DOHH2 (cell line): ENCODE results near the gene MAP2K6.

Experiments
- H3F3A ChIP-seq: fragments of 200-600 bp; sonication (generic), shearing (Covaris generic); 2 replicates; pipeline ENCODE4 v1.6.0; 2016; ENCODE audit warnings: antibody characterized with exemption, mild to moderate bottlenecking; ENCODE audit not compliant: control insufficient read depth, insufficient read depth
- H3K27ac ChIP-seq: fragments of 200-600 bp; sonication (generic); 2 replicates; pipeline ENCODE4 v1.5.1; 2014; ENCODE audit warnings: low read depth, mild to moderate bottlenecking, low read length, moderate library complexity
- H3K27me3 ChIP-seq: fragments of 200-600 bp; sonication (generic); 2 replicates; pipeline ENCODE4 v1.6.1; 2014; ENCODE audit warnings: mild to moderate bottlenecking, low read length, mixed read lengths; ENCODE audit not compliant: control insufficient read depth
- H3K36me3 ChIP-seq: fragments of 200-600 bp; sonication (generic); 2 replicates; pipeline ENCODE4 v1.6.1; 2014; ENCODE audit warnings: mild to moderate bottlenecking, low read length, moderate library complexity, mixed read lengths; ENCODE audit not compliant: control insufficient read depth
- H3K4me1 ChIP-seq: fragments of 200-600 bp; sonication (generic); 2 replicates; pipeline ENCODE4 v1.6.1; 2014; ENCODE audit warnings: mild to moderate bottlenecking, low read length, mixed read lengths; ENCODE audit not compliant: control insufficient read depth
- H3K4me2 ChIP-seq: fragments of 200-600 bp; sonication (generic); 2 replicates; pipeline ENCODE4 v1.6.0; 2014; ENCODE audit warnings: mild to moderate bottlenecking, low read length, moderate library complexity
- H3K4me3 ChIP-seq: fragments of 200-600 bp; sonication (generic); 2 replicates; pipeline ENCODE4 v1.5.1; 2014; ENCODE audit warnings: mild to moderate bottlenecking, low read length, mixed read lengths
- H3K79me2 ChIP-seq: fragments of 200-600 bp; sonication (generic); 2 replicates; pipeline ENCODE4 v1.6.1; 2014; ENCODE audit warnings: mild to moderate bottlenecking, low read length, mixed read lengths; ENCODE audit not compliant: control insufficient read depth
- H3K9me2 ChIP-seq: fragments of 200-600 bp; sonication (generic); replicated peaks from 2 replicates; pipeline ENCODE4 v1.6.1; 2014; ENCODE audit warnings: mild to moderate bottlenecking, low read length, mixed read lengths; ENCODE audit not compliant: control insufficient read depth
- H3K9me3 ChIP-seq: fragments of 200-600 bp; sonication (generic); 2 replicates; pipeline ENCODE4 v1.6.1; 2014; ENCODE audit warnings: antibody characterized with exemption, low read length, mixed read lengths; ENCODE audit not compliant: control insufficient read depth, insufficient read depth
- H4K20me1 ChIP-seq: fragments of 200-600 bp; sonication (generic); 2 replicates; pipeline ENCODE4 v1.6.0; 2014; ENCODE audit warnings: low read depth, mild to moderate bottlenecking, antibody characterized with exemption, low read length, moderate library complexity; ENCODE audit not compliant: control insufficient read depth, insufficient read depth
- EZH2phosphoT487 ChIP-seq: fragments of 200-600 bp; sonication (generic); IDR thresholded peaks from 2 replicates; pipeline ENCODE4 v1.6.1; 2017; ENCODE audit warnings: borderline replicate concordance, mild to moderate bottlenecking, antibody characterized with exemption, low read length, moderate library complexity, mixed read lengths
- TF ChIP-seq, protein P1 (sequence below): fragments of 200-600 bp; sonication (generic); IDR thresholded peaks from one replicate; pipeline ENCODE4 v1.5.1; 2014; ENCODE audit warnings: antibody characterized with exemption, mild to moderate bottlenecking, low read depth, low read length; ENCODE audit not compliant: poor library complexity, severe bottlenecking

MAP2K6 gene

DNA sequence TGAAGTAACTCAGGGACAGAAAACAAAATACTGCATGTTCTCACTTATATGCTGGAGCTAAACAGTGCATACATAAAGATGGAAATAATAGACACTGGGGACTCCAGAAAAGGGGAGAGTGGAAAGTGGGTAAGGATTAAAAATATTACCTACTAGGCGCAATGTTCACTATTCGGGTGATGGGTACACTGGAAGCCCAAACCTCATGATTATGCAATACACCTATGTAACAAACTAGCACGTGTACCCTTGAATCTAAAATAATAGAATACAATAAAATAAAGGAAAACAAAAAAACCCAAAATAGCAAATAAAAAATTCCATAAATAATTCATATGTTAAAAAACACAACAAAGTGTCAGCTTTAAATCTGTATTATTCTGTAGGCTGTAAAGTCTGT, 56.9 kb downstream of the MAP2K6 start:
- Histone ChIP-seq H3F3A (no peaks in the 10 kb centered on the region), H3K4me1 (no peaks in the 10 kb centered on the region), H3K4me3 (no peak overlapping the region), H3K9me3 (no peaks in the 10 kb centered on the region), H3K27ac (no peak overlapping the region), H3K4me2 (no peak overlapping the region), H3K9me2 (no peaks in the 10 kb centered on the region), H4K20me1 (no peaks in the 10 kb centered on the region), H3K27me3 (no peaks in the 10 kb centered on the region), H3K79me2 (no peaks in the 10 kb centered on the region), H3K36me3 (no peaks in the 10 kb centered on the region)
- TF ChIP-seq EZH2phosphoT487, result no peak
- TF ChIP-seq, protein P1, sequence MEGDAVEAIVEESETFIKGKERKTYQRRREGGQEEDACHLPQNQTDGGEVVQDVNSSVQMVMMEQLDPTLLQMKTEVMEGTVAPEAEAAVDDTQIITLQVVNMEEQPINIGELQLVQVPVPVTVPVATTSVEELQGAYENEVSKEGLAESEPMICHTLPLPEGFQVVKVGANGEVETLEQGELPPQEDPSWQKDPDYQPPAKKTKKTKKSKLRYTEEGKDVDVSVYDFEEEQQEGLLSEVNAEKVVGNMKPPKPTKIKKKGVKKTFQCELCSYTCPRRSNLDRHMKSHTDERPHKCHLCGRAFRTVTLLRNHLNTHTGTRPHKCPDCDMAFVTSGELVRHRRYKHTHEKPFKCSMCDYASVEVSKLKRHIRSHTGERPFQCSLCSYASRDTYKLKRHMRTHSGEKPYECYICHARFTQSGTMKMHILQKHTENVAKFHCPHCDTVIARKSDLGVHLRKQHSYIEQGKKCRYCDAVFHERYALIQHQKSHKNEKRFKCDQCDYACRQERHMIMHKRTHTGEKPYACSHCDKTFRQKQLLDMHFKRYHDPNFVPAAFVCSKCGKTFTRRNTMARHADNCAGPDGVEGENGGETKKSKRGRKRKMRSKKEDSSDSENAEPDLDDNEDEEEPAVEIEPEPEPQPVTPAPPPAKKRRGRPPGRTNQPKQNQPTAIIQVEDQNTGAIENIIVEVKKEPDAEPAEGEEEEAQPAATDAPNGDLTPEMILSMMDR, result no peak

DNA sequence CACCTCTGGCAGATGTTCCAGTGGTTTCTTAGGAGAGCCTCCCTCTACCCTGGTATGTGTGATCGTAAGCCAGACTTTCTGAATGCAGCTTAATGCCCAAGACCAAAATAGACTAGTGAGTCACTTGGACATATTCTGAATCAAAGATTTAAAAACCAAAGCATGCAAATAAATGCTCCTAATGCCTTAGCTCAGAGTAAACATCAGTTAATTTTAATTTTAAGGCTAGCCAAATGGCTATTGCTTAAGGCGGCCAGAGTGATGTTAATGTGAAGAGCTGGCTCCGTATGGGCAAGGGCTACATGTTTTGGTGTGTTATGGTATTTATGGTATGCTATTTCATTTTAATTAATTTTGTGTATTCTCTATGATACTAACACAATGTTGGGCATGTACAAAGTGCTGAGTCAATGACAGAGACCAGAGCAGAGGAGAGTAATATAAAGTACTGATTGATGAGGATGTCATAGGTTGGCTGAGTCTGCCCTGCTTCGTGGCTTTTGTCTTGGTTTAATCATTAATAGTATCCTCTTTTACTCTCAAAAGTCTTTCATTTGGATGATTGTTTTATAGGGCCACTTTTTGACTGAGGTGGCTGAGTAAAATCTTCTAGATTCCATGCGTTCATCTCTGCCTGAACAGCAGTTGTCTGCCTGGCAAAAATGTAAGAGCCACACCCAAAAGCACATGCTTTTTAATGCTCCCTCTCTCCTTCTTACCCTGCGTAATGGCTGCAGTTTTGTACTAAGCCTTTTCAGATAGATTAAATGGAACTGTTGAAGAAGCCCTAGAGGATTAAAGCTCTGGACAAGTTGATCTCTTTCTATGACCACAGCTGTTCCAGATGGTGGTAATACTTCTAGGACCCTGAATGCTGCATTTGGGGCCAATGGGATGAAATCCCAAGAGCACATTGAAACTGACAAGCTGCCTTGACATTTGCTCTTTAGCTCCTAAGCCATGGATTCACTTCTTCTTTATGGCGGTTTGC, 59.6 kb downstream of the MAP2K6 start:
- no peaks in the 10 kb centered on the region for H3K79me2 ChIP-seq
- H4K20me1 ChIP-seq, result no peaks in the 10 kb centered on the region
- H3F3A ChIP-seq, result no peaks in the 10 kb centered on the region
- TF ChIP-seq, protein P1, result no peak
- no peak for TF ChIP-seq EZH2phosphoT487
- H3K4me2 ChIP-seq, result no peak overlapping the region
- H3K27ac ChIP-seq, result no peak overlapping the region
- H3K27me3 ChIP-seq, result no peaks in the 10 kb centered on the region
- H3K4me1 ChIP-seq, result no peaks in the 10 kb centered on the region
- no peaks in the 10 kb centered on the region for H3K9me2 ChIP-seq
- H3K4me3 ChIP-seq, result no peak overlapping the region
- no peaks in the 10 kb centered on the region for H3K36me3 ChIP-seq
- no peaks in the 10 kb centered on the region for H3K9me3 ChIP-seq

DNA sequence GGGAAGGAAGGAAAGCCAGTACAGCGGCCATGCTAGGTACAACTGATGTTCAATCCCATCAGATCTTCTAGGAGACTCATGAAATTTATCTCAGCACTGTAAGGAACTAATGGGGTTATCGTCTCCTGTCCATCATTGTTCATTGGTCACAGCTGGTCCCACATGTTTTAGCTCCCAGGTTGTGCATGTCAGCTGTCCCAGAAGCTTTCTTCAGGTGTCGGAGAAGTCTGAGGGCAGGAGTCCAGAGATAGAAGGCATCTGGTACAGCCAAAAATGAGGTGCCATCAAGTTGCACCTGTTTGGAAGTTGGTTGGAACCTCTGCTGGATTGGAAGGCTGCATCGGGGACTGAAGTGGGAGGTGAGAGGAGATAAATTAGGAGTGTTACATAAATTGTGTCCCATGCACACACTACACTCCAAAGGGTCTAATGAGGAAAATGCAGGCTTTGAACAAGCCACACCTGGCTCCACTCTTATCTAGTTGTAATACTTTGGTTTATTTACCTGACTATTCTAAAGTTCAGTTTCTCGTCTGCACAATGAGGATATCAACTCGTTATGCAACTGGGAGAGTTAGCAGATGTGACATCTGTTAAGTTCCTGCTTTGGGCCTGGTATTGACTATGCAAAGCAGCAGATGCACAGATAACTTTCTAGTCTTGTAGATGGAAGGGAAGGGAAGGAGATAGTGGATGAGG, 62.9 kb downstream of the MAP2K6 start:
- no peaks in the 10 kb centered on the region for H3K4me1 ChIP-seq
- no peaks in the 10 kb centered on the region for H3K9me2 ChIP-seq
- no peaks in the 10 kb centered on the region for H3K36me3 ChIP-seq
- no peak for TF ChIP-seq EZH2phosphoT487
- TF ChIP-seq, protein P1, result no peak
- no peaks in the 10 kb centered on the region for H3K79me2 ChIP-seq
- H3K4me2 ChIP-seq, result no peak overlapping the region
- no peak overlapping the region for H3K4me3 ChIP-seq
- no peaks in the 10 kb centered on the region for H3K27me3 ChIP-seq
- H3K27ac ChIP-seq, result no peak overlapping the region
- no peaks in the 10 kb centered on the region for H3K9me3 ChIP-seq
- no peaks in the 10 kb centered on the region for H3F3A ChIP-seq
- no peaks in the 10 kb centered on the region for H4K20me1 ChIP-seq
